Motor neuron (in vitro differentiated cells): Measurements from ENCODE around the gene RIMS4. TPM values are rescaled to one million over a fixed set of nuclear protein-coding genes. Genes with fewer than 3 reads are reported as not detected.

Experiments used
- ATAC-seq, 8 experiments: fragments of 200-7000 bp; cut with Tn5 transposase; replicated peaks in 6 of 8; 2 replicates each; pipeline ENCODE4 v1.8.0; 2021; ENCODE audit warnings: mild to moderate bottlenecking in 8 of 8, moderate library complexity in 8 of 8
- H3K27ac ChIP-seq, 2 donors: fragments of 250-450 bp; sonication (Bioruptor Pico); 2 replicates each; pipeline ENCODE4 v1.9.0; 2021; ENCODE audit warnings: antibody characterized with exemption in 2 of 2, mild to moderate bottlenecking in 2 of 2, moderate library complexity in 1 of 2
- H3K4me1 ChIP-seq, 2 donors: fragments of 250-450 bp; sonication (Bioruptor Pico); replicated peaks in 1 of 2; 2 replicates each; pipeline ENCODE4 v1.6.1; 2021; ENCODE audit warnings: antibody characterized with exemption in 2 of 2, mild to moderate bottlenecking in 2 of 2, moderate library complexity in 1 of 2
- H3K4me3 ChIP-seq, 5 donors: fragments of 250-450 bp; sonication (Bioruptor Pico); 2 replicates each; pipeline ENCODE4 v1.9.0; 2021; ENCODE audit warnings: antibody characterized with exemption in 5 of 5, mild to moderate bottlenecking in 5 of 5, moderate library complexity in 4 of 5
- WGBS, 10 experiments: fragments of 450-650 bp; shearing (Covaris generic); methylation state at CpG; one replicate each; pipeline ENCODE4 v1.0.0; 2022; 5-methylcytosine and 5-hydroxymethylcytosine counted together
- in situ Hi-C, 9 experiments: fragments of 400-800 bp; cut with MboI; loops; one replicate each; pipeline ENCODE4 v1.15.0; 2021; ENCODE audit warnings: low sequenced_read_pairs in 9 of 9, low pct_unique_long_range_greater_than_20kb in 2 of 9; ENCODE audit not compliant: unreplicated experiment in 9 of 9
- total RNA-seq, 8 experiments: library from RNA; unstranded; fragments of 300-600 nt; gene quantifications; 2 replicates each; pipeline versions ENCODE4 v1.2.3 to v1.2.4, GENCODE V29; 2022

Gene RIMS4
- total RNA-seq, 8 experiments from 2014 or later: 0.71 to 27.1 (median 16.0) TPM

DNA sequence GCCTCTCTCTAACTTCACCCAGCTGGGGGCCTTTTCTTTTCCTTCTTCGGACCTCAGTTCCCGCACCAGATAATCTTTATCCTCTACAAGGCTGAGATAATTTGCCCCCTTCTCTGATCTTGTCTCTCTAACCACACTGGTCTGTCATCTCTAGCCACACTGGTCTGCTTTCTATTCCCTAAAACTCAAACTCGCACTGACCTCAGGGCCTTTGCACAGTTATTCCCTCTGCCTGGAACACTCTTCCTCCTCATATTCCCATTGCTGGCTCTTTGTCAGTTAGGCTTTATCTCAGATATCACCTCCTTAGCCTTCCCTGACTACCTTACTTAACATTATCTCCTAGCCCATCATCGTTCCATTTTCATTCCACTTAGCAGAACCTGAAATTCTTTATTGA is 7.6 kb downstream of the RIMS4 start:
- 14 to 100% (median 87%) methylated on average over 1 to 4 of the region's 4 CpGs for WGBS, 10 experiments
- peaks cover 31 to 33% of the 10 kb centered on the region in 2 donors for H3K4me1 ChIP-seq
- H3K4me3 ChIP-seq: no peak overlapping the region
- in situ Hi-C loops: no loop called here
- H3K27ac ChIP-seq: no peak overlapping the region
- ATAC-seq: no peak

- ATAC-seq: no peak
- H3K4me1 ChIP-seq: peaks cover 22% of the 10 kb centered on the region in 2 donors
- in situ Hi-C loops: no loop called here
- H3K4me3 ChIP-seq: no peak overlapping the region
- WGBS, 10 experiments: 12 to 93% (median 51%) methylated on average over 2 to 5 of the region's 8 CpGs; no CpG with 5 or more reads in 4 of the 10 experiments
- no peak overlapping the region for H3K27ac ChIP-seq
Measured at GRCh38 chr20:44800391-44801046, 9.8 kb downstream of the RIMS4 start.

GRCh38 chr20:44799691-44800090 is 10.7 kb downstream of the RIMS4 start:
- H3K4me3 ChIP-seq: no peak overlapping the region
- no peak for ATAC-seq
- peaks cover 18 to 21% of the 10 kb centered on the region in 2 donors for H3K4me1 ChIP-seq
- no peak overlapping the region for H3K27ac ChIP-seq
- in situ Hi-C loops: no loop called here
- WGBS, 10 experiments: 0 to 82% (median 80%) methylated on average over 1 to 5 of the region's 5 CpGs; no CpG with 5 or more reads in 5 of the 10 experiments

- Histone ChIP-seq H3K4me3 (no peak overlapping the region), H3K4me1 (peaks cover 8 to 11% of the 10 kb centered on the region in 2 donors), H3K27ac (no peak overlapping the region)
- 67 to 100% (median 93%) methylated on average over 1 to 3 of the region's 3 CpGs; no CpG with 5 or more reads in 2 of the 10 experiments for WGBS, 10 experiments
- in situ Hi-C loops: no loop called here
- ATAC-seq: no peak
Measured at GRCh38 chr20:44796758-44797457, 13.4 kb downstream of the RIMS4 start.

DNA sequence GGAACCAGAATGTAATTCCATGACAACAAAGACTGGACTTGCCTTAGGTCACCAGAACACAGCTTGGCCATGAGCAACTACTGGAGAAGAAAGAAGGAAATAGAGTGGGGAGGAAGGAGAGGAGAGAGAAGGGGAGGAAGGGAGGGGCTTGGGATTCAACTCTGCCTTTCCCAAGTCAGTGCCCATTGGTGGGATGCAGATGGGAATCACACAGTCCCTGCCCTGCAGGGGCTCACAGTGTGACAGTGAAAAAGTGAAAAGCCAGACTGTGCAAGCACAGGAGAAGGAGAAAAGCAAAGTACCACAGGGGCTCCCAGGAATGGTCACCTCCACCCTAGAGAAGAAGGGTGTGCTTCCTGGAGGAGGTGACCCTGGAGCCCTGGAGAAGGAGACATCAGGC is 14.0 kb downstream of the RIMS4 start:
- Histone ChIP-seq H3K4me1 (peaks cover 4 to 11% of the 10 kb centered on the region in 2 donors), H3K27ac (no peak overlapping the region), H3K4me3 (no peak overlapping the region)
- in situ Hi-C loops: no loop called here
- peak in 3 of 8 experiments; percentile 10 to 24 (median 20) for ATAC-seq

- 0 to 100% (median 80%) methylated on average over 1 to 2 of the region's 4 CpGs; no CpG with 5 or more reads in 5 of the 10 experiments for WGBS, 10 experiments
- H3K27ac ChIP-seq: no peak overlapping the region
- H3K4me3 ChIP-seq: no peak overlapping the region
- peaks cover 3 to 11% of the 10 kb centered on the region in 2 donors for H3K4me1 ChIP-seq
- peak in 3 of 8 experiments; percentile 23 to 46 (median 27) for ATAC-seq
- in situ Hi-C loops: no loop called here
Measured at GRCh38 chr20:44795836-44796235, 14.5 kb downstream of the RIMS4 start.

GRCh38 chr20:44792796-44793195 is 17.6 kb downstream of the RIMS4 start:
- Histone ChIP-seq H3K27ac (no peak overlapping the region), H3K4me3 (no peak overlapping the region), H3K4me1 (peaks cover 9 to 15% of the 10 kb centered on the region in 2 donors)
- in situ Hi-C loops: no loop called here
- ATAC-seq: no peak
- 30 to 86% (median 55%) methylated on average over 1 to 4 of the region's 7 CpGs; no CpG with 5 or more reads in 4 of the 10 experiments for WGBS, 10 experiments

- Histone ChIP-seq H3K27ac (peak overlapping the region in 1 of 2 donors; percentile 45), H3K4me3 (no peak overlapping the region), H3K4me1 (peaks cover 15 to 16% of the 10 kb centered on the region in 2 donors)
- ATAC-seq: peak in 5 of 8 experiments; percentile 32 to 83 (median 78)
- in situ Hi-C loops: no loop called here
- 55 to 100% (median 79%) methylated on average over 2 to 9 of the region's 11 CpGs; no CpG with 5 or more reads in 1 of the 10 experiments for WGBS, 10 experiments
Measured at GRCh38 chr20:44790638-44791393, 19.5 kb downstream of the RIMS4 start.

- no peak for ATAC-seq
- 36 to 93% (median 80%) methylated on average over 1 to 8 of the region's 10 CpGs; no CpG with 5 or more reads in 1 of the 10 experiments for WGBS, 10 experiments
Measured at GRCh38 chr20:44788706-44789456, 21.5 kb downstream of the RIMS4 start.

GRCh38 chr20:44787299-44787698 is 23.0 kb downstream of the RIMS4 start:
- ATAC-seq: no peak
- WGBS, 10 experiments: 33 to 96% (median 73%) methylated on average over 2 to 7 of the region's 7 CpGs; no CpG with 5 or more reads in 1 of the 10 experiments
- in situ Hi-C loops: no loop called here
- peaks cover 15 to 16% of the 10 kb centered on the region in 2 donors for H3K4me1 ChIP-seq
- no peak overlapping the region for H3K27ac ChIP-seq
- no peak overlapping the region for H3K4me3 ChIP-seq

More at GRCh38 chr20:44788706-44789456, 21.5 kb downstream of the RIMS4 start:
- H3K27ac ChIP-seq: no peak overlapping the region
- H3K4me1 ChIP-seq: peaks cover 15 to 16% of the 10 kb centered on the region in 2 donors
- H3K4me3 ChIP-seq: no peak overlapping the region
- in situ Hi-C loops: no loop called here

DNA sequence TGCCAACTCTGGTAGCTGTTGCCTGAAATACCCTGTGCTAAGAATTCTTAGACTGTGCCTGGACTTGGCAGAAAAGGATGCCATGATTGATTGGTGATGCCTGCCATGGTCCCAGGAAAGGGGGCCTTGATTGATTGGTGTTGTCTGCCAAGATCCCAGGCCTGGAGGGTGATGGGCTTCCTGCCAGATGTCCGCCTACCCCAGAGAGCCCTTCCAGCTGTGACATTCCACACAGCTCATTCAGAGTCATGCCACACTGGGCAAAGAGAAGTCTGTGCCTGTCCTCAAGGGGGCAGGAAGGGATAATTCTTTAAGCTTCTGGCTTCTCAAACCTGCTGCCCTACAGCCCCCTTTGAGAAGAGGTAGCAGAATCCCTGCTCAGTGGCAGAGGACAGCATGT is 24.6 kb downstream of the RIMS4 start:
- H3K4me3 ChIP-seq: no peak overlapping the region
- H3K4me1 ChIP-seq: peaks cover 10 to 13% of the 10 kb centered on the region in 2 donors
- peak in 6 of 8 experiments; percentile 24 to 79 (median 58) for ATAC-seq
- in situ Hi-C loops: no loop called here
- 57% methylated on average over 1 of the region's 1 CpG; no CpG with 5 or more reads in 9 of the 10 experiments for WGBS, 10 experiments
- no peak overlapping the region for H3K27ac ChIP-seq

GRCh38 chr20:44784688-44785087 is 25.7 kb downstream of the RIMS4 start:
- no peak overlapping the region for H3K4me3 ChIP-seq
- WGBS, 10 experiments: 17 to 100% (median 85%) methylated on average over 1 of the region's 1 CpG; no CpG with 5 or more reads in 6 of the 10 experiments
- no peak overlapping the region for H3K27ac ChIP-seq
- peaks cover 7 to 9% of the 10 kb centered on the region in 2 donors for H3K4me1 ChIP-seq
- in situ Hi-C loops: no loop called here
- no peak for ATAC-seq
